GM18868 (cell line): ENCODE measurements around the gene RND3.

Experiments
- ATAC-seq: cut with Tn5 transposase; IDR thresholded peaks from one replicate; pipeline ENCODE4 v1.9.1; 2021; ENCODE audit warnings: mild to moderate bottlenecking, moderate library complexity; ENCODE audit not compliant: unreplicated experiment

RND3 gene

DNA sequence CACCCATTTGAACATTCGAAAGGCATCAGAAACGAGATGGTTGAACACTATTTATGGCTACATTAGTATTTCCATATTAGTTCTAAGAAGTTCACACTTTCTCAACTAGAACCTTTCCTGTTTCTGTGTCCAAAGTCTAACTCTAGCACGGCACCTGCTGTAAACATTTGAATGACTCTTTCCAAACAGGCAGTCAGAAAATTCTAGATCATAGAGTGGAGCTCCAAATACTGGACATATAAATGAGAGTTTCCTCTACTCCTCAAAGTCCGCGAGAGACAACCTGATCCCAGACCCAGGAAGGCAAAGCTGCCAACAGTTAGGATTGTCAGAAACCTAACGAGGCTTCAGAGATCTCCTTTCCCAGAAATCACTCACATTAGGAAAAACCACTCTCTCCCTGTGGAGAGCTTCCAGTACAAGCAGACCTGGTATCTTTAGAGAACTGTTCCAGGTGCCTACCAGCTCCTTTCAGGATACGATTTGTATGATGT lies 10.6 kb downstream of the RND3 start:
- no peak for ATAC-seq

DNA sequence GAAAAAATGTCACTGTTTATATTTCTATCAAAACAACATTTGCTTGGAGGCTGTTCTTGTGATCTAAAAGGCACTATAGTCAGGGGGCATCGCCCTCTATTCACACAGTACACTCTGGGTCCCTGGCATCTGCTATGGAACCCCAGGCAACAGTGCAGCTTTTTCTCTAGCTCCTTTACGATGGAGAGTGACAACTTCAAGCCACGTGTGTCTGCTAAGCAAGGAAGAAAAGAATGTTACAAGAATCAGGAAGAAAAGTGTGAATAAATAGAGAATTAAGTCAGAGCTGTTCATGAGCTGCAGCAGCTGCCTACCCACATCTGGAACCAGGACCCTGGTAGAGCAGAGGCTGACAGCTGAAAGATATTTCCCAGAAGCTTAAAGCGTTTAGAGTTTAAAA lies 11.2 kb downstream of the RND3 start:
- no peak for ATAC-seq

DNA sequence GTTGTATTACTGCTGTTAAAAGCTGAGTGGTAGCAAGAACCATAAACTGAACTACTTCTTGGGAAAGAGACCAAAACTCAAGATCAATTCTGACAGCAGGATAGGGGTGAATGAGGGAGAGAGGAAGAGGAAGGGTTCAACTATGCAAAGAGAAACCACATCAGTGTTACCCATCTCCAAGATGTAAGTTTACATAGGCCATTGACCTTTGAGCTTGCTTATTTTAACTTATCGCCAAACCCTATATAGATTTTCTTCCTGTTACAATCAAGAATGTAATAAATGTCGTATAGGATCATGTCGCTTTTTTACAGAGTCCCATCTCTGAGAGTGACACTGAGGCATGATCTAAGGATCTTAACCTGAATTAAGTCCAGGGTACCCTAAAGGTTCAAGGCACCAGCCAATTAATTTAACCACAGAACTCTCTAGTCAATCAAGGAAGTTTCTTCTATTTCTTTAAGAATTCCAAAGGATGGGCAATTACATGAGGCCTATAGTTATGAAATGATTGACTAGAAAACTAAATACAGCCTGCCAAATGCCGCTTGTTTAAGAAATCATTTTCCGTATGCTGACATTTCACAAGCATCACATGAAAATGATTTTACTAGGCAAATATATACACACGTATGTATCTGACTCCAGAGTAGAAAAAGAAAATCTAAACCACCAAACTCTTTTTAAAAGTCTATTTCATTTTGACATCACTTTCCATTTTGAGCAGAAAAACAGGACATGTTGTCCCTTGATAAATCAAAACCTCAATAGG lies 11.8 kb downstream of the RND3 start:
- no peak for ATAC-seq

DNA sequence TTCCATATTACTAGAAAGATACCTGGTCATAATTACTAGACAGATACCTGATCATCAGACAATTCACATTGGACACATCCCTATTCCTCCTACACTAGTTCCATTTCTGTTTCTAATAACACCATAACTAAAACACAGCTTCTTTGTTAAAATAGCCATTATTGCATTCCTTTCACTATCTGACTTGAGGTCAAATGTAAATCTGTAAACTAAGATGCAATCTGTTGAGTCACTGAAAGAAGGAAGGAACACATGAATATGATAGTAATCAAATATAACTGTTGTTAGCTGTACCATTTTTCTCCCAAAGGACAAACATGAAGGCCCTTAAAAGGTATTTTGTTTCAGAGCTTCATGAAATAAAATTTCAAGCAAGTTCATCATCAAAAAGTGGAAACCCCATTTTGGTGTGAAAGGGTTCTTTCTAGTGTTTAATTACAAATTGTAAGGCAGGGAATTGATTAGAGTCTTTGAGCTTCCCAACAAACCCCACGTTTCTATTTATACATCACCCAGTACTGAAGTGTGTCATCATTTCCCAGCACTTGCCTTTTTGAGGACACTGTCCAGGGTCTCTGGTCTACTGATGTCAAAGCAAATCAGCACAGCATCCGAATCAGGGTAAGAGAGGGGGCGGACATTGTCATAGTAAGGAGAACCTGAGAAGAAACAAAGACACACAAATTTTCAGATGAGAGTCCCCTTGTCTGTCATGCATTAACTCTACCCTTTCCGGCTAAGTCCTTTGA lies 13.0 kb downstream of the RND3 start:
- no peak for ATAC-seq

DNA sequence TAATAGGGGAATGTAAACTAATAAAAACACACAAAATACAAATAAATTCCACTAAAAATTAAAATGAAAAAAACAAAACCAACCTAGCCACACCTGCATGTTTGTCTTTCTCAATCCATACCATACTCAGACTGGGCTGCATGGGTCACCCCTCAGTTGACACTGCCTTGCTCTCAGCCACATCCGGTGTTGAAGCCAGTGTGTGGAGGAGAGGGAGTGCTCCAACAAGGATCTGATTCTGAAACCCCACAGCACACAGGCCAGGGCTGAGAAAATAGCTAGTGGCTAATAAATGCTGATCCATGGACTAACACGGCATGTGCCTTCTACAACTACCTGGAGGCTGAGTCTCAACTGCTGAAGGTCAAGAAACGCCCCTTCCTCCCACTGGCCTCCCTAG lies 13.7 kb downstream of the RND3 start:
- no peak for ATAC-seq

DNA sequence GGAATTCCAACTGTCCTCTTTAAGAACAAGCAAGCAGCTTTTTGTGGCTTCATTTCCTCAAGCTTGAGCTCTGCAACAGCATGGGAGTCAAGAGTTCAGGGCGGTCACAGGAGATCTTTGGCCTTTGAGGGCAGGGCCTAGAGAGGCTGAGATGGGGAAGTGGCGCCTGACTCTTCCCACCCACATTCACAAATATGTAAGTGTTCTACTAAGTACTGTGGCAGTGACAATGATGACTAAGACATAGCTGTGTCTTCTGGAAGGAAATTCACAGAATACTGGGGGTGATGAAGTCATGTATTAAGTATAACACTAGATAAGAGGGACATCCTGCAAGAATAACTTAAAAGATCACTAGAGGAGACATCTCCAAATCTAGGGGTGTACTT lies 15.0 kb downstream of the RND3 start:
- ATAC-seq, result peak; percentile 80

DNA sequence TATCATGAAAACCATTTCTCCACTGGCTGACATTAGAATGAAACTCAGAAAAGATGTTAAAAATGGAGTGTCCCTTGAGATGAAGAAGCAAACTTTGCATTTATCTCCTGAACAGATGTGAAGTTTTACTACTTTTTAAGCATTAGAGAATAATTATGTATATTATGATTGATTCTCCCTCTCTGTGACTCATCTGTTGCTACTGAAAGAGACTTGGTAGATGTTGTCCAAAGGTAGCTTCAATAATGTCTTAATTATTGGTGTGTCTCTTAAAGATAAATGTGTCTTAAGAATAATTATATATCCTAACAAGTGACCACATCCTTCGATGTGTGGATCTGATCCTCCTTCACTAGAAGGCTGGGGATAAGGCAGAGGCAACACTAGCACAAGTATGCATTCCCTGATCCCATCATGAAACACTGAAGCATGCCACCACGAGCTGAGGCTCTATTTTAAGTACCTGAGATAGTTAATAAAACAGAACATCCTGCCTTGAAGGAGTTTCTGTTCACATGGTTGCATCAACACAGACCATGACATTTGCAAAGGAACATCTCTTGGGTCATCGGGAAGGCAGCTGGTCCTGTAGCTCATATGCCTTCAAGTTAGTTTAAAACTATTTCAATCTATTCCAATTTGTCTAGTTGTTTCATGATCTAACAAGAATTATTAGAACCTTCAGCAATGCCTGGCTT lies 15.5 kb downstream of the RND3 start:
- ATAC-seq, result peak; percentile 11

DNA sequence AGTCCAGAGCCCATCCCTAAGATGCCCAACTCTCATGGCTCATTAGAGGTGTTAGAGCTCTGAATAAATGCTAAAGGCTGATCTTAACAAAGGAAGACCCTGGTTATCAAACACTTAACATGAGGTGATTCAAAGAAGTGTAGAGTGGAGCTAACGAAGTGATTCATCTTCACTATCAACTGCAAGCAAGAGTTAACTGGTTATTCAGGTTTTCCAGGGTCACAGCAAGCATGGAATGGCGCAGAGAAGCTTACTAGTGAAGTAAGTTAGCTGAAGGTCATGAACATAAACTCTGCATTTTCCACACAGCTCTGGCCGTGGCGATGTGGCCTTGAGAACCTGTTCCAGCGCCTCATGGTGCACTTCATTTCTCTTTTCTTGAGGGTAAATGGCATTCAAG lies 17.0 kb downstream of the RND3 start:
- no peak for ATAC-seq

DNA sequence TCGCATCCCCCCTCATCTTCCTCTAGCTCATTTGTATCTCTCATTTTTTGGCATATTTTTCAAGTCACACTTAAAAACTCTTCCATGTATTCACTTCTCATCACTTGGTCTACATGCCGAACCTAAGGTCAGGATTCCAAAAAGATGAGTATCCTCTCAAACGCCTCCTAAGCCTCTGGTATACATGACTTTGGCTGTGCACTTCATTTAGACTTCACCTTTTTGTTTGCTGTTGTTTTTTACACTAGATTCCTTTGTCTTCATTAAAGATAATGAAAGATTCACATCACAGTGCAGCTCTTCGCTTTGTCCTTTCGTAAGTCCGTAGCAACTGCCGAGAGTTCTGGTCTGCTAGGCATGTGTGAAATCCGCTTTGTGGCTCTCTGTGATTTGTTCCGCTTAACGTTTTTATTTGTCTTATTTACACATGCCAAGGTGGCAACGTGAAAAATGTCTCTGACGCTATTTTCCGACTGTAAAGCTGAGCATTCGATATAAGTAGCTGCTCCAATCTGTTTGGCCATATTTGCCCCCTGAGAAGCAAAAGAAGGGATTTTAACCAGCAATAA lies 17.7 kb downstream of the RND3 start:
- no peak for ATAC-seq

DNA sequence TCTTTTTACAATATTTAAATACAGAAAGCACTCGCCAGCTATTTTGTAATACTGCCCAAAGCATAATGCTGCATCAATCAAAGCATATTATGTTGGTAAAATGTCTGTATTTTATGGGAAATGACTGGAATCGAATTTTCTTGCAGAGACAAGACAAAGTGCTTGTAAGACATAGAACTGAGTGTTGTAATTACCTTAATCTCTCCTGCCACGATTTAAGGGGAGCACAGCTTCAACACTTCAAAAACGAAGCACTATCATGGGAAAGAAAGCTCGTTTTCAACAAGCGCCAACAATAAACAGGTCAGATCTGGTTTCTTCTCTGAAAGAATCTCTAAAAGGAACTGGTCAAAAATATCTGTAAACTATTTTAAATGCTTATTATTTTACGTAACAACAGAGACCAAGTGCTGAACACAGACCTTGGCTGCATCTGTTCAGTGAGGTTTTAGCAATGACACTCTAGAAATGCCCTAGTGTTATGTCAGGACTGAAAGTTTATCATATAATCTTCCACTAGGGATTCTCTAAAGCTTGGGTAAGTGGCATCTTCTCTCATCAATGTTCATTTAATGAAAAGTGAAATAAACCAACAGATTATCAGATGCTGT lies 19.0 kb downstream of the RND3 start:
- no peak for ATAC-seq

DNA sequence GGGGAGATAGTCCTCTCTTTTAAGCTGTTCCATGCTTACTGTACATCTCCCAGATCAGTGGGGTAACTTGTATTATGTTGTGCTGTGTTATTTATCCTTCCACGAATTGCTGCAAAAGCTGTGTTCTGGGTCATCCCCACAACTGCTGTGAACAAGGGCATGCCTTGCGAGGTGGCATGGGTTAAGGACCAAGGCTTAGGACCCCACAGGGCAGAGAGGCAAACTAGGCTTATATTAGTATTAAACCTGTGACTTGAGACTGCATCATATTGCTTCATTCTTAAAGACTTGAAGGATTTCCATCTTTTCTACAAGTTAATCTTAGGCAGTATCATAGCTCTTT lies 19.9 kb downstream of the RND3 start:
- no peak for ATAC-seq

DNA sequence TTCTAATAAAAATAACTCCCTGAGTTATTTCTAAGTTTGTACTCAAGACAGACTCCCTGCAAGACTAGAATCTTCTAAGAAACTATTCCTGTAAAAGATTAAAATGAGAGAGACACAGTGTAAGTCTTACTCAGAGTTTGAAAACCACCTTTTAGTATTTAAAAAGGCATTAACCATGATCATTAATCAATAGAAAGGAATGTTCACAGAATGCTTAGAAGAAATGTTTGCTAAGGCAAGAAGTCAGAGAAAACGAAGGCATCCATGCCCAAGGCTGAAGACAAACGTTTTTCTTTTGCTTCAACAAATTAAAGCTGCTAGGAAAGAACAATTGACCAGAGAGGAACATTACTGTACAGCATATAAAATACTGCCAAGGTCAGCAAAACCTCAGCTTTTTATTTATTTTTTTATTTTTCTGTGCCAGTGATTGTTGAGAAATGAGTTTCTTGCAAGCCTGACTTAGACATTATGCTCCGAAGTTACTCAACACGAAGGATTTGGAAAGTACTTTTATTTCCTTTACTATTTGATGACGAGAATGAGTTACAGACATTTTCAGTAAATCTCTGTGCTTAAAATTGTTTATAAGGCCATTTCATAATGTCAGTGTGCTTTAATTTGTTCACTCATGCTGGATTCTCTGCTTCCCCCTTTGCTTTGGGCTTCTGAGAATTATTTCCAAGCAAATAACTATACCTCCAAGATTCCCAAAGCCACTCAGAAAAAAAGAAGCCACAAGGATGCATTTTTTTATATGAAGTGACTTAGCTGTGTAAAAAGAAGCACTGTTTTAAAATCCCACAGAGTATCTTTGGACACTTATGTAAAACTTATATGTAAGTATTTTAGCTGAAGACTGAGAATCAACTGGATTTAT lies 20.5 kb downstream of the RND3 start:
- ATAC-seq, result no peak

DNA sequence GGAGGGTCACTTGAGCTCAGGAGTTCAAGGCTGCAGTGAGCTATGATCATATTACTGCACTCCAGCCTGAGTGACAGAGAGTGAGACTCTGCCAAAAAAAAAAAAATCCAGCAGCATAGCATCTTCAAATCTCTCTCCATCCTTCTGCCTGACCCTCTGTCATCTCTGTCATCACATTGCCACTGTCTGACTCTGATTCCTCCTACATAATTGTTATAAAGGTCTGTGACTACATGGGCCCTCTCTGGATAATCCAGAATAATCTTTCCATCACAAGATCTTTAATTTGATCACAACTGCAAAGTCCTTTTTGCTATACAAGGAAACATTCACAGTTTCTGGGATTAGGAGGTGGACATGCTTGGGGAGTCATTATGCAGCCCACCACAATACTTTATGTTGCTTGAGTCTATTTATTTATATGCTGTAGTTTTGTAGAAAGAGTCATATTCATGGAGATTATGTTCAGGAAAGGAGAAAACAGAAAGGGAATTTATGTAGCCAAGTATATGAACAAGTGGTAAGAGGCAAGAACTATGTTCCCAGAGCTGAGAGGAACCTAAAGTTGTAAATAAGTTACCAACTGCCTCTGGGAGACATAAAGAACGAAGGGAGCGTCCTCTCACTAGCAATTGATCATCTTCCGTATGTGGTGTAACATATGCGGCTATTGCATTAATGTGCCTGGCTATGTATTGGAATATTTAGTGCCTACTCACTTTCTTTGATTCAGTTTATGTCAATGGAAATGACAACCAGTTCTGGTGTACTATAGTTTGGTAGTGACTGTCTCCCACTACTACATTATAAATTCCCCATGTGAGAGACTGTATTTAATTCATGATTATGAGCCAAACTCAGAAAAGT lies 21.5 kb downstream of the RND3 start:
- no peak for ATAC-seq

DNA sequence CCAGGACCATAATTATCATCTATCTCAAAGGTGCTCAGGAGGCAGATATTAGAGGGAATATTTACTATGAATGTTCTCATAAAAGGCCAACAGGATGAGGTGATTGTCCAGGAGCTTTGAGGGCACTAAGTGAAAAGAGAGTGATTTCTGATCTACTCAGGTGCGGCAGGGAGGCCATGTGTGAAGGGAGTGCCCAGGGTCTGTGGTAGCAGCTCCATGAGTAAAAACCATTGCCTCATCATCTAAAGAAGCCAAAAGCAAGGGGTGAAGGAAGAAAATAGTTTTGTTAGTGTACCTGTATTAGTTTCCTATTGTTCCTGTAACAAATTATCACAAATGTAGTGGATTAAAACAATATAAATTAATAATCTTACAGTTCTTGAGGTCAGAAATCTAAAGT lies 22.5 kb downstream of the RND3 start:
- ATAC-seq, result no peak

DNA sequence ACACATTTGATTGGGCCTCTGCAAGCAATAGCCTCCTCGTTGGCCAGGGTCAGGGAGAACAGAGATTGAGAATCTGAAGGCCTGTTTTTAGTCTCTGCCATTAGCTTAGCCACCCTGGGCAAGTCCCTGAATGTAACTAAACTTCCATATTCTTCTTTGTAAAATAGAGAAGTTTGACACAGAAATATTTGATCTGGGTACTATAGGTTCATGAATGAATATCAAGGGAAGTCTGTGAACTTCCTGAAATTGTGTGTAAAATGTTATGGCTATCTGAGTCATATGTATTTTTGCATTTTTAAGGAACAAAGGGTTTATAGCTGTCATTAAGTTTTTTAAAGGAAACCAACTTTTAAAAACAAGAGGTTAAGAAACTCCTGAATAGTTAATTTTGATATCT lies 23.2 kb downstream of the RND3 start:
- ATAC-seq, result no peak

DNA sequence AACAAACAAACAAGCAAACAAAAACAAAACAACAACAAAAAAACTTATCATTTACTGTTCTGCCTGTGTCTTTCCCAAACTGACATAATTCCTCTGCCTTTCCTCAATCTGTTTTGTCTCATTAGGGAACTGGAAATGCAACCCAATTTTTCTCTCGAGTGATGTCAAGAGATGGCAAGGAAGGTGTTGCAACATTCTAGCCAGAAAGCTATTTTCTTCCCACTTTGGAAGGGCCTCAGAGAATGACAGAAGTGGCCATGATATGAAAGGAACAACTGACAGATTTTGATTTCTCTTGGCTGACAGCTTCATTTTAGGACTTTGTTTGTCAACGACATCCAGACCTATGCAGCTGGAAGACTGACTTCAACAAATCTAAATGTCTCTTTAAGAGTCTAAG lies 24.7 kb downstream of the RND3 start:
- no peak for ATAC-seq

DNA sequence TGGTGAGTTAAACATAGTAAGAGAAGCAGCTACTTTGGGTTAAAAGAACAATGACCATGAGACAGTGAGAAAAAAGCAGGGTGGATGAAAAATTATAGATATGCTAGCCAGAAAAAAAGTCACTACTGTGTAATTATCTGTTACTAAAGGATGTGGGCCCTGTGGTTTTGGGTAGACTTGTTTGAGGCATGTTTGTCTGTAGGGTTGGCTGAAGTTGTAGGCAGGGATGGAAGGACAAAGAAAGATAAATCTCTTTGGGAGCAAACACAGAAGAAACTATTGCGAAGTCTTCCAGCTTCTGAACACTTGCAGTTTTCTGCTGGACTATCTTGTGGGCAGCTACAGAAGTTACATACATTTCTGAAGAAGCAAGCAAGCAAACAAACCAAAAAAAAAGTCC lies 28.2 kb downstream of the RND3 start:
- ATAC-seq, result no peak

DNA sequence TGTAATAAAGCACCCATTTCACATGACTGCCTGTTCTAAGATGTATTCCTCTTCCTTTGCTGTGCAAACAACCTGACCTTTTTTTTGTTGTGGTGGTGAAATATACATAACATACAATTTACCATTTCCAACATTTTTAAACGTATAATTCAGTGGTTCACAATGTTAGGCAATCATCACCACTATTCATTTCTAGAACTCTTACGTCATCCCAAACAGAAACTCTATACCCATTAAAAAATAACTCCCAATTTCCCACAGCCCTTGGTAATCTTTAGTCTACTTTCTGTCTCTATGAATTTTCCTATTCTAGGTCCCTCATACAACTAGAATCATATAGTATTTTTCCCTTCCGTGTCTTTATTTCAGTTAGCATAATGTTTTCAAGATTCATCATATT lies 36.7 kb downstream of the RND3 start:
- no peak for ATAC-seq

DNA sequence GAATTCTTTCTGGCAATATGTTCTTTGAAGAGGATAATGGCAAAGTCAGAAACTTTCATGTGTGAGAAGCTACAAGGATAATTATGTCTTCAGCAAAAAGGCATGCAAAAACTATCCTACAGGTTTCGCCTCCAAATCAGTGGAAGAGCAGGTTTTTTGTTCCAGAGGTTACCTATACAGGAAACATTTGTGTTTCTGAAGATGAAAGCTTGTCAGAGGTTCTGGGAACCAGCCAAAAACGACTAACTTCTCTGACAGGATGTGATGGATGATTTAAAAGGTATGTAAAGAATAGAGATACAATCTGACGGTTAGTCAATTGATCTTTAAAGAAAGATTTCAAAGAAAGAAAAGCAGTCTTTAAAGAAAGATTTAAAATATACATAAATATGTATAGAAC lies 37.6 kb downstream of the RND3 start:
- no peak for ATAC-seq
